Breast epithelium (tissue), 3 donors: ENCODE measurements around the gene RYR1.

ENCODE experiments used
- CTCF ChIP-seq, 3 donors: fragments of 450-650 bp; IDR thresholded peaks; one replicate each; pipeline ENCODE4 v1.5.1; 2016 to 2017; ENCODE audit warnings: antibody characterized with exemption in 3 of 3, mild to moderate bottlenecking in 3 of 3, moderate library complexity in 3 of 3
- POLR2A ChIP-seq: fragments of 450-650 bp; IDR thresholded peaks from one replicate; pipeline ENCODE4 v1.6.1; 2016; ENCODE audit warnings: antibody characterized with exemption, mild to moderate bottlenecking, moderate library complexity
- POLR2AphosphoS5 ChIP-seq, 3 donors: sonication (generic); formaldehyde crosslinking; IDR thresholded peaks; one replicate each; pipeline ENCODE4 v1.6.1; 2017; ENCODE audit warnings: antibody characterized with exemption in 3 of 3

- TF ChIP-seq POLR2AphosphoS5 (IDR thresholded peaks at IDR 0.05), result no peak
- TF ChIP-seq CTCF (IDR thresholded peaks at IDR 0.05), result no peak
- no peak for TF ChIP-seq POLR2A
Observed at GRCh38 chr19:38440592-38440991, 7.1 kb downstream of the RYR1 start.
